GM10266 (cell line): Measurements from ENCODE around the gene TIAM1.

Source experiments
- DNase-seq: peaks from one replicate; pipeline ENCODE4 v3.0.0; 2012; ENCODE audit errors: extremely low spot score
- CTCF ChIP-seq: IDR thresholded peaks from 2 replicates; pipeline ENCODE4 v1.5.1; 2012; ENCODE audit warnings: mild to moderate bottlenecking, low read depth; ENCODE audit not compliant: control insufficient read depth, insufficient read depth; ENCODE audit errors: missing control alignments

TIAM1 gene

DNA sequence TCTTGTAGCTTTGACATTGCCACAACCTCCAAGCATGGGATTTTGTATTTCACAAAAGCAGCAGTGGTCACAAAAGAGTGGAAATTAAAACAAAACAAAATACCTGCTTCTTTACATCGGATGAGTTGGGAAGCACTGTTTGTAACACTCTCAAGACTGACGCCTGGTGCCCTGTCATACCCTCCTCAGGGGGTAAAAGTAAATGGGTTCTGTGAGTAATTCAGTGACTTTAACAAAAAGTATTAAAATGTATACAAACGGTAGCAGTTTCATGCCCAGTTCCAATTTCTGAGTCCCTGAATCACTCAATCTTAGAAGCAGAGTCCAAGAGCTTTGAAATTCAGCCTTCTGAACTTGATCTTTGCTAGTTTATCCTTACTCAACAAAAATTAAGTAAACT lies 152.5 kb downstream of the TIAM1 start:
- DNase-seq = no peak
- no peak for TF ChIP-seq CTCF

DNA sequence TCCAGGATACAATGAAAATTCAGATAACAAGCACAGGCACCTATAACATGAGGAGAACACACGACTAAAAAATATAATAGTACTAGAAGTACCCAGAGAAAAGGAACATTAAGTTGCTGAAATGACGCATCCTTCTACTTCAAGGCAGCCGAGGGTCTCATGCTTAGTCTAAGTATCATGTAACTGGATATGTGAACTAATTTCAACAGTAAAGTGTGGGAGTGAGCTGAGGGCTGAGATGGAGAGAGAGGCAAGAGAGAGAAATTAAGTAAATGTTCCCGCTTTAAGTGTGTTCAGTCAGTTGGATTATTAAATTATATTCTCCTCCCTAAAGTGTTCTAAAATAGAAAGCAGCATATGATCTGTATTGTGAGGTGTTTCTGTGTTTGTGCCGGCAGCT lies 153.5 kb downstream of the TIAM1 start:
- no peak for DNase-seq
- no peak for TF ChIP-seq CTCF

DNA sequence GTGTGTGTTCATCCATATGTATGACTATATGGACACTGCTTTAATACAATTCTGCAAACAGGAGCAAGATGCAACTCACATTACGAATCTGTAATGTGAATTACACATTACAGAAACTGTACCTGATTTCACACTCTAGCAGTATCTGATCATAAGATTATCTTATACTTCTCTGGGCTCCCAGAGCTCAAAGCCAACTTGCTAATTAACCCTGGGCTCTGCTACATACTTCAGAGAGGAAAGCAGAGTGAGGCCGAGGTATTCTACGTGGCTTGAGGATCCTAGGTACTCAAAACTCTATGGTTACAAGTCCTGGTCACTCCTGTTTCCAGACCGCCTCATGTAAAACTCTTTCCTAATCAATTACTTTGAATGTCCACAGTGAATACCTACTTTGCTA lies 156.6 kb downstream of the TIAM1 start:
- DNase-seq = no peak
- no peak for TF ChIP-seq CTCF

DNA sequence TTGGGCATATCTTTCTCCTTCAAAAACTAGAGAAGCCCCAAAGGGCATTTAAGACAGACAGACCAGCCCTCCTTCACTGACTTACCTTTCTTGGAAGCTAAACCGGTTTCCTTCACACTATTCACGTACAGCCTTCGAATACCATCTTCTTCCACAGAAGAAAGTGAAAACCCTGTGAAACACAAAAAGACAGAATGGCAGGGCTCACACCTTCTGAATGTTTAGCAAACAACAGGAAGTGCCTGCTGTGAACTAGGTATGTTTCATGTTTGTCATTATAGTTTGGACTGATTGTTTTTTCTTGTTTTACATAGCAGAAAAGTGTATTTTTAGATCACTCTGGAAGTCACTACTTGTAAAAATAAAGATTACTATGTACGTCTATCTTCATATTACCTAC lies 157.1 kb downstream of the TIAM1 start:
- TF ChIP-seq CTCF = no peak
- no peak for DNase-seq

- TF ChIP-seq CTCF = no peak
- DNase-seq = no peak
Measured at GRCh38 chr21:31185663-31186062, 158.4 kb downstream of the TIAM1 start.

GRCh38 chr21:31184876-31185275 lies 159.2 kb downstream of the TIAM1 start:
- DNase-seq = no peak
- no peak for TF ChIP-seq CTCF

- no peak for DNase-seq
Measured at GRCh38 chr21:31184459-31184858, 159.6 kb downstream of the TIAM1 start.

More at GRCh38 chr21:31184459-31184858, 159.6 kb downstream of the TIAM1 start:
- no peak for TF ChIP-seq CTCF
